Panc1 (cell line): ENCODE data around the gene MFSD12. TPM values are rescaled to one million over a fixed set of nuclear protein-coding genes. Genes with fewer than 3 reads are reported as not detected.

Experiments
- ATAC-seq: fragments of 200-7000 bp; cut with Tn5 transposase; 2 replicates; pipeline ENCODE4 v1.9.1; 2020; ENCODE audit warnings: mild to moderate bottlenecking, moderate library complexity
- BruUV-seq: library from RNA; stranded (reverse); fragments of 400-500 nt; replicated peaks from 2 replicates; lab custom pipeline; 2021; lab: Mats Ljungman, UMichigan
- CTCF ChIA-PET: fragments of 300-600 bp; sonication (Branson Sonifier 250); formaldehyde crosslinking; loops from one replicate; lab custom pipeline; 2022; ENCODE audit warnings: antibody characterized with exemption; lab: Charles Lee
- POLR2A ChIA-PET: fragments of 300-600 bp; sonication (Branson Sonifier 250); formaldehyde crosslinking; loops from one replicate; lab custom pipeline; 2022; ENCODE audit warnings: antibody characterized with exemption; lab: Charles Lee
- DNase-seq: peaks from one replicate; pipeline ENCODE4 v3.0.0-alpha.2; 2010; ENCODE audit warnings: low read depth, low spot score
- H3K27ac ChIP-seq: 2 replicates; pipeline ENCODE4 v1.5.1; 2011; ENCODE audit warnings: mild to moderate bottlenecking, low read length, inconsistent platforms
- H3K27me3 ChIP-seq: fragments of 200-500 bp; sonication (Bioruptor generic); 2 replicates; pipeline ENCODE4 v1.6.0; 2014; ENCODE audit warnings: low read length, inconsistent platforms; ENCODE audit not compliant: control insufficient read depth, insufficient read depth
- H3K36me3 ChIP-seq: fragments of 200-500 bp; sonication (Bioruptor generic); 2 replicates; pipeline ENCODE4 v1.5.1; 2014; ENCODE audit warnings: inconsistent platforms, mild to moderate bottlenecking, low read length, moderate library complexity; ENCODE audit not compliant: control insufficient read depth, insufficient read depth
- H3K4me1 ChIP-seq: 2 replicates; pipeline ENCODE4 v1.5.1; 2011; ENCODE audit warnings: inconsistent platforms, mild to moderate bottlenecking, low read length, moderate library complexity; ENCODE audit not compliant: control insufficient read depth, insufficient read depth
- H3K4me3 ChIP-seq, 2 experiments: 2 replicates each; pipeline ENCODE4 v1.5.1; 2011 to 2012; ENCODE audit warnings: low read depth in 2 of 2, low read length in 2 of 2, mild to moderate bottlenecking in 2 of 2, inconsistent platforms in 1 of 2, moderate library complexity in 1 of 2
- H3K9me3 ChIP-seq: fragments of 200-500 bp; sonication (Bioruptor generic); 2 replicates; pipeline ENCODE4 v1.5.1; 2014; ENCODE audit warnings: low read depth, mild to moderate bottlenecking, inconsistent platforms, low read length, moderate library complexity; ENCODE audit not compliant: control insufficient read depth, insufficient read depth
- POLR2AphosphoS5 ChIP-seq: IDR thresholded peaks from 2 replicates; pipeline ENCODE4 v1.6.1; 2012; ENCODE audit warnings: mild to moderate bottlenecking, low read depth, low read length, moderate library complexity
- SIN3A ChIP-seq: IDR thresholded peaks from 2 replicates; pipeline ENCODE4 v1.6.1; 2012; ENCODE audit warnings: low read depth, mild to moderate bottlenecking, low read length, moderate library complexity, borderline replicate concordance; ENCODE audit not compliant: insufficient read depth
- TCF7L2 ChIP-seq: IDR thresholded peaks from 2 replicates; pipeline ENCODE4 v1.6.1; 2011; ENCODE audit warnings: mild to moderate bottlenecking, low read depth, low read length, inconsistent platforms
- in situ Hi-C: cut with HindIII; loops from 2 replicates; pipeline ENCODE4 v1.10.0; 2016; ENCODE audit warnings: low sequenced_read_pairs, low pct_unique_long_range_greater_than_20kb
- intact Hi-C: fragments of 100-400 bp; cut with micrococcal nuclease; formaldehyde crosslinking; loops from one replicate; pipeline ENCODE4 v1.10.0; 2022; ENCODE audit not compliant: unreplicated experiment
- total RNA-seq: library from RNA; stranded (reverse); gene quantifications from one replicate; pipeline ENCODE4 v1.2.1, GENCODE V29; 2021; ENCODE audit not compliant: unreplicated experiment
- TF ChIP-seq, protein P1 (sequence below), 2 experiments: IDR thresholded peaks; 2 replicates each; pipeline ENCODE4 v1.6.1; 2011 to 2012; ENCODE audit warnings: low read depth in 2 of 2, control low read depth in 1 of 2, low read length in 1 of 2, mild to moderate bottlenecking in 1 of 2, moderate library complexity in 1 of 2; ENCODE audit not compliant: insufficient read depth in 1 of 2
- TF ChIP-seq, protein P2 (sequence below): fragments of 450-650 bp; IDR thresholded peaks from 2 replicates; pipeline ENCODE4 v1.5.1; 2017; ENCODE audit warnings: mild to moderate bottlenecking

MFSD12 gene
- total RNA-seq, 1 experiment from 2014 or later = 98.8 TPM

DNA sequence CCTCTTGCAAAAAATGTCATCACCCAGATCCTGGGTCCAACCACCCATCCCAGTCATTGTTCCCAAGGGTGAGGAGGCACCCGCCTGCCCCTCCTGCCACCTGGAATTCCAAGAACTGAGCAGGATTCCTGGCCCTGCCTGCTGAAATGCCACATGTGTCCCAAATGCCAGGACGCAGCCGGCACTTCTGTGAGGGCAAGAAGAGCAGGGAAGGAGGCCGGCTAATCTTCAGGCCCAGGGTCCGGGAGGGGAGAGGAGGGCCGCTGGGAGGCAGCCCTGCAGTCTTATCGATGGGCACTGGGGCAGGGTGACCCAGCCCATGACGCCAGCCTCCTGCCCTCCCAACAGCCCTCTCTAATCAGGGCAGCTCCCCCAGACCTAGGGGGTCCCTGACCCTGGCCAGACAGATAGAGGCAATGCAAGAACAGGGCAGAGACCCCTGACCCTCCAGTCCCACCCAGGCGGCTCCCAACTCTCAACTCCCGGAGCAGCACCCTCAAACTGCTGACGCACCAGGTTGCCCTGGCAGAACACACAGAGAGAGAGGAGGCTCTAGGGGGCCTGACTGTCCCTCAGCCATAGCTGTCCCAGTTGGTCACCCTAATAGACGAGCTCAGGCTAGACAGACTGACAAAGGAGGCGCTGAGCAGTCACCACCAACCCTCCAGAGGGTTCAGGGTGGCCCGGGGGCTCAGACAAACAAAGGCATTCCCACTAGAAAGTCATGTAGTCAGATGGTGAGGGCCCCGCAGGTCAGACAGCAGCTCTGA lies 1.5 kb downstream of the MFSD12 start:
- in situ Hi-C loops = no loop called here
- H3K4me1 ChIP-seq = peaks cover 11% of the 10 kb centered on the region
- intact Hi-C loops = no loop called here
- no peaks in the 10 kb centered on the region; the same call in 1 of the 2 replicates for H3K36me3 ChIP-seq
- ChIA-PET POLR2A (no interaction called here), CTCF (interaction anchor here (0.6 kb wide), 1 partner anchor 166 kb away, joined by 3 read pairs; no protein-coding TSS in a partner anchor)
- H3K27me3 ChIP-seq = no peaks in the 10 kb centered on the region
- H3K27ac ChIP-seq = peak overlapping the region; percentile 65
- BruUV-seq = no TSS peak
- DNase-seq (no peak), ATAC-seq (no peak)
- H3K9me3 ChIP-seq = no peaks in the 10 kb centered on the region
- peak overlapping the region; percentile 62 to 63 for H3K4me3 ChIP-seq
- no peak for TF ChIP-seq POLR2AphosphoS5
- TF ChIP-seq, protein P1, sequence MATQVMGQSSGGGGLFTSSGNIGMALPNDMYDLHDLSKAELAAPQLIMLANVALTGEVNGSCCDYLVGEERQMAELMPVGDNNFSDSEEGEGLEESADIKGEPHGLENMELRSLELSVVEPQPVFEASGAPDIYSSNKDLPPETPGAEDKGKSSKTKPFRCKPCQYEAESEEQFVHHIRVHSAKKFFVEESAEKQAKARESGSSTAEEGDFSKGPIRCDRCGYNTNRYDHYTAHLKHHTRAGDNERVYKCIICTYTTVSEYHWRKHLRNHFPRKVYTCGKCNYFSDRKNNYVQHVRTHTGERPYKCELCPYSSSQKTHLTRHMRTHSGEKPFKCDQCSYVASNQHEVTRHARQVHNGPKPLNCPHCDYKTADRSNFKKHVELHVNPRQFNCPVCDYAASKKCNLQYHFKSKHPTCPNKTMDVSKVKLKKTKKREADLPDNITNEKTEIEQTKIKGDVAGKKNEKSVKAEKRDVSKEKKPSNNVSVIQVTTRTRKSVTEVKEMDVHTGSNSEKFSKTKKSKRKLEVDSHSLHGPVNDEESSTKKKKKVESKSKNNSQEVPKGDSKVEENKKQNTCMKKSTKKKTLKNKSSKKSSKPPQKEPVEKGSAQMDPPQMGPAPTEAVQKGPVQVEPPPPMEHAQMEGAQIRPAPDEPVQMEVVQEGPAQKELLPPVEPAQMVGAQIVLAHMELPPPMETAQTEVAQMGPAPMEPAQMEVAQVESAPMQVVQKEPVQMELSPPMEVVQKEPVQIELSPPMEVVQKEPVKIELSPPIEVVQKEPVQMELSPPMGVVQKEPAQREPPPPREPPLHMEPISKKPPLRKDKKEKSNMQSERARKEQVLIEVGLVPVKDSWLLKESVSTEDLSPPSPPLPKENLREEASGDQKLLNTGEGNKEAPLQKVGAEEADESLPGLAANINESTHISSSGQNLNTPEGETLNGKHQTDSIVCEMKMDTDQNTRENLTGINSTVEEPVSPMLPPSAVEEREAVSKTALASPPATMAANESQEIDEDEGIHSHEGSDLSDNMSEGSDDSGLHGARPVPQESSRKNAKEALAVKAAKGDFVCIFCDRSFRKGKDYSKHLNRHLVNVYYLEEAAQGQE (IDR thresholded peaks at IDR 0.05; ENCODE audit: insufficient read depth in 1 of 2, low read depth in 2 of 2, low read length in 1 of 2) = no peak
- TF ChIP-seq TCF7L2 = no peak
- no peak for TF ChIP-seq SIN3A
- TF ChIP-seq, protein P2, sequence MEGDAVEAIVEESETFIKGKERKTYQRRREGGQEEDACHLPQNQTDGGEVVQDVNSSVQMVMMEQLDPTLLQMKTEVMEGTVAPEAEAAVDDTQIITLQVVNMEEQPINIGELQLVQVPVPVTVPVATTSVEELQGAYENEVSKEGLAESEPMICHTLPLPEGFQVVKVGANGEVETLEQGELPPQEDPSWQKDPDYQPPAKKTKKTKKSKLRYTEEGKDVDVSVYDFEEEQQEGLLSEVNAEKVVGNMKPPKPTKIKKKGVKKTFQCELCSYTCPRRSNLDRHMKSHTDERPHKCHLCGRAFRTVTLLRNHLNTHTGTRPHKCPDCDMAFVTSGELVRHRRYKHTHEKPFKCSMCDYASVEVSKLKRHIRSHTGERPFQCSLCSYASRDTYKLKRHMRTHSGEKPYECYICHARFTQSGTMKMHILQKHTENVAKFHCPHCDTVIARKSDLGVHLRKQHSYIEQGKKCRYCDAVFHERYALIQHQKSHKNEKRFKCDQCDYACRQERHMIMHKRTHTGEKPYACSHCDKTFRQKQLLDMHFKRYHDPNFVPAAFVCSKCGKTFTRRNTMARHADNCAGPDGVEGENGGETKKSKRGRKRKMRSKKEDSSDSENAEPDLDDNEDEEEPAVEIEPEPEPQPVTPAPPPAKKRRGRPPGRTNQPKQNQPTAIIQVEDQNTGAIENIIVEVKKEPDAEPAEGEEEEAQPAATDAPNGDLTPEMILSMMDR = no peak

DNA sequence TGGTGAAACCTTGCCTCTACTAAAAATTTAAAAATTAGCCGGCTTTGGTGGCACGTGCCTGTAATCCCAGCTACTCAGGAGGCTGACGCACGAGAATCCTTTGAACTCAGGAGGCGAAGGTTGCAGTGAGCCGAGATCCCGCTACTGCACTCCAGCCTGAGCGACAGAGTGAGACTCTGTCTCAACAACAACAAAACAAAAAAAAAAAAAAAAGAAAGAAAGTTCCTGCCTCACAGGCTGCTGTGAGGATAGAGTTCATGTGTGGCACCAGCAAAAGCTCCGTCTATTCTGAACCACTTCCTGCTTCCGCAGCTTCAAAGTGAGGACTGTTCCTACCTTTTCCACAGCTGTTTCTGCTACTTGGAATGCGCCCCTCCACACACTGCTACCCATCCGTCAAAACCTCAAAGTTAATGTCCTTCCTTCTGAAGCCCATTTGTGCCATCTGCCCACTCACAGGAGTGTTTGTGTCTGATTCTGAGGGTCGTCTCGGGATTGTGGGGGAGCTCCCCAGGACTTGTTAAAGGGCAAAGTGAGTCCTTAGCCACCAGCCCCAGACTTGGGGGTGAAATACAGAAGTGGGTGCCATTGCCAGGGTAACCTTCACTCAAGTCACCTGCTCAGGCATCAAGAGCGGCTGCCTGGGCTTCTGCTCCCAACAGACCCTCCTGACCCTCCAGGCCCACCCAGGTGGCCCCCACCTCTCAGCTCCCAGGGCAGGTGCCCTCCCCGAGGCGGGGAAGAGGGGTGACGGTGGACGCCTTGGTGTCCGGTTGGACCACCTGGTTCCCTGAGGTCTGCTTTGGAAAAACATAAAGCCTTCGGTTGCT lies 2.9 kb downstream of the MFSD12 start:
- no peaks in the 10 kb centered on the region; the same call in 1 of the 2 replicates for H3K36me3 ChIP-seq
- ChIA-PET POLR2A (interaction anchor here (0.5 kb wide), 1 partner anchor 15 kb away, joined by 7 read pairs; no protein-coding TSS in a partner anchor), CTCF (no interaction called here)
- H3K27me3 ChIP-seq = no peaks in the 10 kb centered on the region
- no peak overlapping the region for H3K4me3 ChIP-seq
- TSS peak; percentile 92 for BruUV-seq
- no peak for TF ChIP-seq POLR2AphosphoS5
- TF ChIP-seq, protein P2 = no peak
- no peak for TF ChIP-seq SIN3A
- TF ChIP-seq TCF7L2 = no peak
- TF ChIP-seq, protein P1 (IDR thresholded peaks at IDR 0.05; ENCODE audit: insufficient read depth in 1 of 2, low read depth in 2 of 2, low read length in 1 of 2) = no peak
- in situ Hi-C loops (no loop called here), intact Hi-C loops (no loop called here)
- ATAC-seq (no peak), DNase-seq (no peak)
- no peak overlapping the region for H3K27ac ChIP-seq
- H3K4me1 ChIP-seq = peaks cover 11% of the 10 kb centered on the region
- H3K9me3 ChIP-seq = no peaks in the 10 kb centered on the region
